GM21390 (cell line): ENCODE results near the gene NFASC.

Source experiments
- ATAC-seq: cut with Tn5 transposase; IDR thresholded peaks from one replicate; pipeline ENCODE4 v1.9.1; 2021; ENCODE audit not compliant: unreplicated experiment

The NFASC gene

DNA sequence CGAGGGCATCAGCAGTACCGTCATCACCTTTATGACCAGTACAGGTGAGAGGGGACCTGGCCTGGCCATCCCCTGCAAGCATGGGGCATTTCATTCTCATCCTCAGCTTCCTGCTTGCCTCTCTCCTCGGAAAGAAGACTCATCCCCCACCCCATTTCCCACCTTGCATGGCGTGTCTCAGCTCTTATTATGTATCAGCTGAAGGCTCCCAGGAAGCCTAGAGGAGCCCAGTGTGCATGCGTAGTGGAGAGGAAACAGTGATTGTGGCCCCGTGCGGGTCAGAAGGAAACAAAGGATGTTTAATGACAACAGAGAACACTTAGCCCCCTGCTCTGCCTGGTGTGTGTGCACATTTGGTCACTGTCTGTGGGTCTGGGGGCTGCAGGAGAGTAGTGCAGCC lies 132.0 kb downstream of the NFASC start:
- no peak for ATAC-seq

DNA sequence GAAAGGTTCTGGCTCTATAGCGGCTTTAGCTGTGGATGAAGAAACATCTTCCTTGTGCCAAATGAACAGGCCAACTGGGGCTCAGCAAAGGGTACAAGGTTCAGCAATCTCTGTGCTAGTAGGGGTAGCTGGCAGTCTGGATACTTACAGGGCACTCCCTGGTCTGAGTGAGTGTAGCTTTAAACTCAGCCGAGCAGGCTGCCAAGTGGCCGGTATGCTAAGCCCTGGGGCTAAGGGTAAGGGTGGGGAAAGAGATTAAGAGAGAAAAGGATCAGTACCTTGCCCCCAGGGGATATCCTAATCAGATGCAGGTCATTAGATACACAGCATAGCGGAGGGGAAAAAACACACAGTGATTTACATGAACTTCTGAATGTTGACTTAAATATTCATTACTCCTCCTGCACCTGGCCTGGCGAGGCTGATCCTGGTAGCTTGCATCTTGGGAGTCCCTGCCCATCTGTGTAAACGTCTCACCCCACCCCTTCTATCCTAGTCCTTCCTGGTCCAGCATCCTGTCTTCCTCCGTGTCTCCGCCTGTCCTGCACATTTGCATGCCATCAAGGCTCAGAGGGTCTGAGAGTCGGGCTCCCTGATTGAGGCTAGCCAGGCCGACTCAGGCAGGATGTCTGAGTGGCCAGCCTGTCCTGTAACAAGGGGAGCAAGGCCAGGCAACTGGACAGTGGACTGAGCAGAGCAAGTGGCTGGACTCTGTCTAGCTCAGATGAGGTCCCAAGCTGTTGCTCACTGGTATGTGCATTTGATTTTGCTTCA lies 132.9 kb downstream of the NFASC start:
- no peak for ATAC-seq

DNA sequence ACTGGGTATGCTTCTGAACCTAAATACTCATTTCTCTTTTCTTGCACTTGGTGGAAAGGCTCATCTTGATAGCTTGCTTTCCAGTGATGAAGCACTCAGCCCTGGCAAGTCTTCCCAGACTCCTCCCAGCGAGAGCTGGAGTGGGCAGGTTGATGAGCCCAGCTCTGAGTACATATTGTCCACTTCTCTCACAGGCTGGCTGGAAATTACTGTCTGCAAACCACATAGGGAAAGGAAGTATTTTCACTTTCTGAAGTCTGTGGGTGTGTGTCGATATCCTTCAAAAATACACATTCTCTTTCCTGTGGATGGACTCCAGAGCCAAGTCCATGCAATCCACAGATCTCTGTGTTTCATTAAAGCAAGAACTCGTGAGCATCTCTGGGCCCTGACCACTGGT lies 133.7 kb downstream of the NFASC start:
- ATAC-seq, result no peak

GRCh38 chr1:205008896-205009295 lies 138.2 kb downstream of the NFASC start:
- ATAC-seq, result no peak

GRCh38 chr1:205009670-205010069 lies 139.0 kb downstream of the NFASC start:
- ATAC-seq, result no peak

DNA sequence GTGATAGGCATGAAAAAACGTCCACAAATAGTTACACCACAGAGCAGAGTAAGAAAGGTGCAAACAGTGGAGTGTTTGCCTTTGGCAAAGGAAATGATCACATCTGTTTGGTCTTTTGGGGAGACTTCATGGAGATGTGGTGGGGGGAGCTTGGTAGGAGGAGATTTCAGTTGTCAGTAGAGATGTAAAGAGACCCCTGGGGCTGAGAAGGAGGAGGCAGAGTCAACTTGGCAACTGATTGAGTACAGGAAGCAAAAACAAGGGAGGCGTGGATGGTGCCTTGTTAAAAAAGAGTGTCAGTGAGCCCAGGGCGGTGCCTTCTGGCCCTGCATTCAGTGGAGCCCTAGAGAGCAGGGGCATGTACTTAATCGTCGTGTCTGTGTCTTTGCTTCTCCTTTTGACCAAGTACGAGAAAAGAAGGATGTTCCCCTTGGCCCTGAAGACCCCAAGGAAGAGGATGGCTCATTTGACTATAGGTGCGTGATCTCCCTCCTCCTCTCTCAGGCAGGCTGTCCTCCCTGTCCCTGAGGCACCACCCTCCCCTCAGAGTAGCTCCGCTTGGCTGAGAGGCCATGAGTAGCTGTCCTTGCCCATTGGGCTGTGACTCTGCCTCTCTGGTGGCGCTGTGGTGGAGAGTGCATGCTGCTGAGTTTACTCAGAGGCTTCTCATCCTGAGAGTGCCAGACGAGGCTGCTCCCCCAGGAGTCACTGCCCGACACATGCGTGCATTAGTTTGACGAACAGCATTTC lies 141.9 kb downstream of the NFASC start:
- no peak for ATAC-seq

GRCh38 chr1:205013683-205014367 lies 143.2 kb downstream of the NFASC start:
- no peak for ATAC-seq

DNA sequence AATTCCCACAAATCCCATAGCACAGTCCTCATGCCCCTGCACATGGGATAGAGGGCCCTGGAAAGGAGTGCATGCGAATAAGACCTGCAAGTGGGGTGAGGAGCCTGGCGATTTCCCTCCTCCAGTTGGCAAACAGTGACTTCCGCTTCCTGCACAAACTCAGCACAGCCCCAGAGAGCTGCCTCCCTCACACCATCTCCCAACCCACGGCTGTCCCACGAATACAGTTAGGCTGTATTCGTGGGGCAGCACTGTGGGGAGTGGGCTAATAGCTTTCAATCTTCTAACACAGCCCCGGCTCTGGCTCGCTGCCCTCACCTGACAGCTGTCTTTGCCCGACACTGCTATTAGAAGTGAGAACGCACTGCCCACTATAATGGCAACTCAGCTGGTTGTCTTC lies 144.1 kb downstream of the NFASC start:
- no peak for ATAC-seq

- no peak for ATAC-seq
Measured at GRCh38 chr1:205015241-205015640, 144.6 kb downstream of the NFASC start.

DNA sequence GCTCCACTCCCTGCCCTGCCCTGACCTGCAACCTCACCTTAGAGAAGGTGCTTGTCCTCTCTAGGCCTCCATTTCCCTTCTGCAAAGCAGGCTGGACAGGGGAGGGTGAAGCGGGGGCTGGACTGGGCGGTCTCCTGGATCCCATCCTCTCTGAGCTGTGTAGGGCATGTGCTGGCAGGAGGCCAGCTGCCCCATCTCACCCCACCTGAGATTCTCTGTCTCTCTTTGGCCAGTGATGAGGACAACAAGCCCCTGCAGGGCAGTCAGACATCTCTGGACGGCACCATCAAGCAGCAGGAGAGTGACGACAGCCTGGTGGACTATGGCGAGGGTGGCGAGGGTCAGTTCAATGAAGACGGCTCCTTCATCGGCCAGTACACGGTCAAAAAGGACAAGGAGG lies 145.4 kb downstream of the NFASC start:
- ATAC-seq, result no peak

DNA sequence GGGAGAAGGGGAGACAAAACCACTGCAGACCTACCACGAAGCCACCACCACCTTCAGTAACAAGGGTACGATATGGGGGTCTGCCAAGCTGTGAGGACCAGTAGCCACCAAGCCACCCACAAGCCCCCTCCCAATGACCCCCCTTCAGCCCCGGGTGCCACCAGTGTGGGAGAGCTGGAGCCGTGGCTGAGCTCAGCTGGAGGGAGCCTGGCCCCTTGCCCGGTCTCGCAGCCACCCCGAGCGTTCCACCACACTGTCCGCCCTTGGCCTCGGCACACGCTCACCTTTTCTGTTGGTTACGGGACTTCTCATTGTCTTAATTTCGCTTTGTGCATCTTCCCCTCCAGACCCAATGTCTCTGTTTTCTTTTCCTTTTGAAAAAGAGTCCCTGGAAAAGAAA lies 145.9 kb downstream of the NFASC start:
- no peak for ATAC-seq

DNA sequence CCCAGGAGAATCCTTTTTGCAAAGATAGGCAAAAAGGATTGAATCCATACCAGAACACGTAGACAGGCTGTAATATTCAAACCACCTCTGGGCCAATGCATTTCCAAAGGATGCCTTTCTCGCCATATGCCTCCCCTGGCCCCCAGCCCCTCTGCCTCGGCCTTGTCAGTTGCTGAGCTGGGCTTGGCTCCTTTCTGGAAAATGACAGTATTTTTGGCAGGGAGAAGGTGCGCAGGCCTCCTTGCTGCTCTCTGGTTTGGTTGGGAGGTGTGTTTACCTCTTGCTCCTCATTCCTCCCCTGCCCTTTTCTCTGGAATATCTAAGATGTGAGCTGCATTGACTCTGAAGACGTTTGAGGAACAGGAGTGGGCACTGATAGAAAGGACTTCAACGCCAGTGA lies 146.3 kb downstream of the NFASC start:
- no peak for ATAC-seq

GRCh38 chr1:205017766-205018165 lies 147.1 kb downstream of the NFASC start:
- no peak for ATAC-seq

- no peak for ATAC-seq
Measured at GRCh38 chr1:205018381-205018780, 147.7 kb downstream of the NFASC start.

DNA sequence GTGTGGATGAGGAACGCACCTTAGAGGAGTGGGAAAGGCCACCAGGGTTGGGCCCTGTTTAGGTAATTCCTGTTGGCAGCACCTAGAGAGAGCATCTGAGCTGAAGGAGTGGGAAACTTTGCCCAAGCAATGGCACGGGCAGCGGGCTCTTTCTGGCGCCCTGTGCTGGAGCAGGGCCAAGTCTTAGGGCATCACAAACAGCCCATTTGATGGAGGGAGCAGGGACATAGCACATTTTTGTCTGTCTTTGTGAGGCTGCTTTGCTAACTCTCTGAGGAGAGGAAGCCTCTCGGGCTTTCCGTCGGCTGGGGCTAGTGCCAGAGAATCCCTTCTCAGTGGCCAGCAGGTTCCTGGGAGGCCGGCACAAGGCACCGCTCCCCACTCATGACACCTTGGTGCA lies 149.8 kb downstream of the NFASC start:
- ATAC-seq, result no peak

DNA sequence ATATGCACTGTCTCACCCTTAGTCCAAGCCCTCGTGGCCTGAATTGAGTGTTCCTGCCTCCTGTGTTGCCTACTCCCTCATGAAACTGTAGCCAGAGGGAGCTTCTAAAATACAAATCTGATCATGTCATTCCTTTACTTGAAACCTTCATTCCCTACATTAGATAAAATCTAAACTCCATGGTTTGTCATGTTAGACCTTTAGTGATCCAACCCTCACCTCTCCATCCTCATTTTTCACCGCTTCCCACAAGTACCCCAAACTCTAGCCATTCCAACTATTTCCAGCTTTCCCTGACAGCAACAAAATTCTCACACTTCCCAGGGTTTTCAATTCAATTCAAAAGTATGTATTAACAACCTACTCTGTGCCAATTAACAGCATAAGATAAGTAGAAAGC lies 154.0 kb downstream of the NFASC start:
- ATAC-seq, result no peak

DNA sequence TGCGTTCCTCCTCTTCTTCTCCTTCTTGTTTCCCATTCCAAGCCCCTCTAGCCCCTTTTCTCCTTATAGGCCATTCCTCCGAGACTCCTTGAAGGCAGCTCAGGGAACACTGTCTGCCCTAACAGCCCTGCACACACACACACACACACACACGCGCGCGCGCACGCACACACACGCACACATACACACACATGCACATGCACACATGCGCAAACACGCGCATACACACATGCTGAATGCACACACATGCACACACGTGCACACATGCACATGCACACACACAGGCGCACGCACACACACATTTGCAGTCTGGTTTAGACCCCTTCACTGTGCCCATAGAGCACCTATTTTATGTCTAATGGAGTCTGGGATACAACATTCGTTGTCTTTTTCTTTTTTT lies 154.6 kb downstream of the NFASC start:
- no peak for ATAC-seq

GRCh38 chr1:205026181-205026580 lies 155.5 kb downstream of the NFASC start:
- no peak for ATAC-seq

- no peak for ATAC-seq
Measured at GRCh38 chr1:205028390-205028789, 157.7 kb downstream of the NFASC start.

- no peak for ATAC-seq
Measured at GRCh38 chr1:205028924-205029323, 158.3 kb downstream of the NFASC start.

GRCh38 chr1:205030241-205030640 lies 159.6 kb downstream of the NFASC start:
- no peak for ATAC-seq

DNA sequence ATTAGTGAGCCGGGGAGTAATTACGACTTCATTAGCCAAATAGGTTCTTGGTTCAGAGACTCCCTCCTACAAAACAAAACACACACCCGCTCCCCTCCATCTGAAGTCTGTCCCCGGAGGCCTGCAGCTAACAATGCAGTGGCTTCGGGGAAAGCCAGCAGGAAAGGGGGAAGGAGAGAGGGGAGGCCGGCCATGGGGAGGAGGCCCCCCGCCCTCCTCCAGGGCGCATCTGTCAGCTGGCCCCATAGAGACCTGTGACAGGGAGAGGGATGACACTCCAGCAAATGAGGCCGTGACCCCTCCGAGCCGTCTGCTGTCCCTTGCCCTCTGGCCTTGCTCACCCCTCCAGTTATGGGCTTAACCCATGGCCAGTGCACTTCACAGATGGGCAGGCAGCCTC lies 160.2 kb downstream of the NFASC start:
- no peak for ATAC-seq
